ENCODE results near the gene SCYGR8. TPM values are rescaled to one million over a fixed set of nuclear protein-coding genes. Genes with fewer than 3 reads are reported as not detected.

SCYGR8 gene, protein sequence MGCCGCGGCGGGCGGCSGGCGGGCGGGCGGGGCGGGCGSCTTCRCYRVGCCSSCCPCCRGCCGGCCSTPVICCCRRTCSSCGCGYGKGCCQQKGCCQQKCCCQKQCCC
- not detected for total RNA-seq
- polyA plus RNA-seq, result not detected
- total RNA-seq, result 0 reads per million in 6 experiments

DNA sequence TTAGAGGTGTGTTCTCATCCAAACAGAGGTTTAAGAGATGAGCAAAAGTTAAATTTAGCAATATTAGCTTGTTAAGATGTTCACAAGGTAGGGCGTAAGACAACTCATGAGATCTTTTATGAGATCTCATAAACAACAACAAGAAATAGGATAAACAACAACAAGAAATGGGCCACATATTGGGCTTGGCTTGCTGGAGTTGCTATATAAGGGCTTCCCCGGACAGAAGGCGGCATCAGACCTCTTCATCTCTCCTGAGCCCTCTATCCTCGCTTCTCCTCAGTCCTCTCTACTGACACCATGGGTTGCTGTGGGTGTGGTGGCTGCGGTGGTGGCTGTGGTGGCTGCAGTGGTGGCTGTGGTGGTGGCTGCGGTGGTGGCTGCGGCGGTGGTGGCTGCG, at the start of gene SCYGR8:
SCYGR8 (plus strand) TSS at position 301 of the 400 bp plus-strand sequence; CDS start at position 301, 0 bp downstream.
- DNase-seq (no peak), ATAC-seq (no peak)
- Mint-ChIP-seq H3K27ac (peak within 1 kb of the TSS in 1 of 10 donors; percentile 21), H3K4me1 (peaks cover 0 to 3% (median 0%) of the 10 kb centered on the region in 4 donors), H3K4me3 (no peak within 1 kb of the TSS), H3K27me3 (peaks cover 3 to 16% (median 11%) of the 10 kb centered on the region in 5 donors), H3K36me3 (no peaks in the 10 kb centered on the region), H3K9me3 (no peaks in the 10 kb centered on the region)
- POLR2A ChIA-PET, result no interaction called here

- no peaks in the 10 kb centered on the region for H3K9me3 Mint-ChIP-seq
- H3K4me1 Mint-ChIP-seq, result no peaks in the 10 kb centered on the region
- peaks cover 4 to 30% (median 9%) of the 10 kb centered on the region in 5 donors for H3K27me3 Mint-ChIP-seq
- POLR2A ChIA-PET, result no interaction called here
- no peaks in the 10 kb centered on the region for H3K36me3 Mint-ChIP-seq
- no peak overlapping the region for H3K4me3 Mint-ChIP-seq
- H3K27ac Mint-ChIP-seq, result no peak overlapping the region
- ATAC-seq (no peak), DNase-seq (no peak)
Measured at GRCh38 chr2:227696990-227697679, 48.6 kb upstream of the SCYGR8 start.

DNA sequence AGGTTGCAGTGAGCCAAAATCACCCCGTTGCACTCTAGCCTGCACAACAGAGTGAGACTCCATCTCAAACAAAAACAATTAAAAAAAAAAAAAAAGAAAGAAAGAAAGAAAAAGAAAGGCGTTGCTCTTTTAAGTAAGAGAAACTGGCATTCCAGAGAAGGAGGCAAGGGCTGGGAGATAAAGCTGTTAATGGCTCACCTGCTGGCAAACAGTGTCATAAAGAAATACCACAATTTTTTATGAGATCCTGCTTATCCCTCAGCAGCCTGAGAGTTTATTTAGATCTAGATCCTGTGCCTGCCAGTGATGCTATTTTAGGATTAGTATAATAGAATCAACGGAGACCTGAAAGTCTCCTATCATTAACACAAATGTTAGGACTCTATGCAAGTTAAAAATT, 44.1 kb upstream of the SCYGR8 start:
- Mint-ChIP-seq H3K4me3 (no peak overlapping the region), H3K27me3 (peaks cover 13 to 52% (median 17%) of the 10 kb centered on the region in 5 donors), H3K9me3 (no peaks in the 10 kb centered on the region), H3K4me1 (no peaks in the 10 kb centered on the region), H3K36me3 (no peaks in the 10 kb centered on the region), H3K27ac (no peak overlapping the region)
- DNase-seq (no peak), ATAC-seq (no peak)
- POLR2A ChIA-PET, result no interaction called here

GRCh38 chr2:227703280-227703732, 42.4 kb upstream of the SCYGR8 start:
- Mint-ChIP-seq H3K4me3 (no peak overlapping the region), H3K27me3 (peaks cover 17 to 60% (median 17%) of the 10 kb centered on the region in 5 donors), H3K9me3 (no peaks in the 10 kb centered on the region), H3K27ac (no peak overlapping the region), H3K36me3 (no peaks in the 10 kb centered on the region), H3K4me1 (no peaks in the 10 kb centered on the region)
- POLR2A ChIA-PET, result no interaction called here
- ATAC-seq (no peak), DNase-seq (no peak)

GRCh38 chr2:227703961-227704360, 41.7 kb upstream of the SCYGR8 start:
- peaks cover 16 to 61% (median 18%) of the 10 kb centered on the region in 5 donors for H3K27me3 Mint-ChIP-seq
- H3K4me1 Mint-ChIP-seq, result no peaks in the 10 kb centered on the region
- no peak for ATAC-seq
- H3K9me3 Mint-ChIP-seq, result no peaks in the 10 kb centered on the region
- DNase-seq, result no peak
- H3K36me3 Mint-ChIP-seq, result no peaks in the 10 kb centered on the region
- POLR2A ChIA-PET, result no interaction called here
- H3K4me3 Mint-ChIP-seq, result no peak overlapping the region
- peak overlapping the region in 1 of 10 donors; percentile 1 for H3K27ac Mint-ChIP-seq

- no peaks in the 10 kb centered on the region for H3K9me3 Mint-ChIP-seq
- H3K27ac Mint-ChIP-seq, result no peak overlapping the region
- ATAC-seq, result no peak
- no peak overlapping the region for H3K4me3 Mint-ChIP-seq
- no peaks in the 10 kb centered on the region for H3K4me1 Mint-ChIP-seq
- no peak for DNase-seq
- no peaks in the 10 kb centered on the region for H3K36me3 Mint-ChIP-seq
- H3K27me3 Mint-ChIP-seq, result peaks cover 5 to 47% (median 16%) of the 10 kb centered on the region in 5 donors
- POLR2A ChIA-PET, result no interaction called here
Measured at GRCh38 chr2:227706859-227707258, 38.8 kb upstream of the SCYGR8 start.

DNA sequence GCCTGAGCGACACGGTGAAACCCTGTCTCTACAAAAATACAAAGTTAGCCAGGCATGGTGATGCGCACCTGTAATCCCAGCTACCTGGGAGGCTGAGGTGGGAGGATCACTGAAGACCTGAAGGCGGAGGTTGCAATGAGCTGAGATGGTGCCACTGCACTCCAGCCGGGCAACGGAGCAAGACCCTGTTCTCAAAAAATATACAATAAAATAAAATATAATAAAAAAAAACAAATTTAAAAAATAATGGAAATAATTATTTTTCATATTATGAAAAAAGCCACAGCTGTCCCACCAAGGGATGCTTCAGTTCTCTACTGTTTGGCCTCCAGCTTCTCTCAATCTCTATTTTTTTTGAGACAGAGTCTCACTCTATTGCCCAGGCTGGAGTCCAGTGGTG, 38.3 kb upstream of the SCYGR8 start:
- Mint-ChIP-seq H3K9me3 (no peaks in the 10 kb centered on the region), H3K4me1 (no peaks in the 10 kb centered on the region), H3K27ac (no peak overlapping the region), H3K4me3 (no peak overlapping the region), H3K27me3 (peaks cover 5 to 42% (median 17%) of the 10 kb centered on the region in 5 donors), H3K36me3 (no peaks in the 10 kb centered on the region)
- ATAC-seq, result no peak
- POLR2A ChIA-PET, result no interaction called here
- no peak for DNase-seq

- H3K27me3 Mint-ChIP-seq, result peaks cover 3 to 15% (median 5%) of the 10 kb centered on the region in 5 donors
- ATAC-seq (no peak), DNase-seq (no peak)
- no peaks in the 10 kb centered on the region for H3K36me3 Mint-ChIP-seq
- no peaks in the 10 kb centered on the region for H3K4me1 Mint-ChIP-seq
- no peak overlapping the region for H3K4me3 Mint-ChIP-seq
- no peaks in the 10 kb centered on the region for H3K9me3 Mint-ChIP-seq
- no peak overlapping the region for H3K27ac Mint-ChIP-seq
- POLR2A ChIA-PET, result no interaction called here
Measured at GRCh38 chr2:227710986-227711385, 34.7 kb upstream of the SCYGR8 start.

- H3K27me3 Mint-ChIP-seq, result peaks cover 6 to 16% (median 10%) of the 10 kb centered on the region in 5 donors
- peak overlapping the region in 1 of 10 donors; percentile 3 for H3K27ac Mint-ChIP-seq
- POLR2A ChIA-PET, result no interaction called here
- peaks cover 0 to 8% (median 3%) of the 10 kb centered on the region in 4 donors for H3K4me1 Mint-ChIP-seq
- DNase-seq (no peak), ATAC-seq (no peak)
- H3K9me3 Mint-ChIP-seq, result no peaks in the 10 kb centered on the region
- H3K36me3 Mint-ChIP-seq, result no peaks in the 10 kb centered on the region
- H3K4me3 Mint-ChIP-seq, result no peak overlapping the region
Measured at GRCh38 chr2:227713291-227713690, 32.4 kb upstream of the SCYGR8 start.

DNA sequence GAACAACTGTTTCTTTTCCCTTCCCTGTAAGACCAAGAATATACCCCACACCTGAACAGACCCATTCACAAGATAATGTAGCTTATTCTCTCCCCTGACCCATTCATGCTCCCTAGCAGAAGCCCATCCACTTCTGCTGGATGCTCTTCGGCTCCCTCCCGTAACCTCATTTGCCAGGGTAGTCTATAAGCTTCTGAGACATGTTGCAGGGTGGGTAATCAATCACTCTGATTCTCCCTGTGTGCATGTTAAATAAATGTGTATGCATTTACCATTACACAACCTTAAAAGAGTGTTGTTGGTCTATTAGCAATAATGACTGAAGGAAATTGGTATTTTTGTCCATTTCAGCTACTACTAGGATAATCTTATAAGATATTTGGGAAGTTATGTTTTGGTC, 29.2 kb upstream of the SCYGR8 start:
- ATAC-seq (no peak), DNase-seq (no peak)
- peaks cover 11 to 24% (median 21%) of the 10 kb centered on the region in 5 donors for H3K27me3 Mint-ChIP-seq
- no peaks in the 10 kb centered on the region for H3K9me3 Mint-ChIP-seq
- H3K4me3 Mint-ChIP-seq, result no peak overlapping the region
- H3K27ac Mint-ChIP-seq, result no peak overlapping the region
- POLR2A ChIA-PET, result no interaction called here
- H3K36me3 Mint-ChIP-seq, result no peaks in the 10 kb centered on the region
- peaks cover 0 to 8% (median 3%) of the 10 kb centered on the region in 4 donors for H3K4me1 Mint-ChIP-seq

DNA sequence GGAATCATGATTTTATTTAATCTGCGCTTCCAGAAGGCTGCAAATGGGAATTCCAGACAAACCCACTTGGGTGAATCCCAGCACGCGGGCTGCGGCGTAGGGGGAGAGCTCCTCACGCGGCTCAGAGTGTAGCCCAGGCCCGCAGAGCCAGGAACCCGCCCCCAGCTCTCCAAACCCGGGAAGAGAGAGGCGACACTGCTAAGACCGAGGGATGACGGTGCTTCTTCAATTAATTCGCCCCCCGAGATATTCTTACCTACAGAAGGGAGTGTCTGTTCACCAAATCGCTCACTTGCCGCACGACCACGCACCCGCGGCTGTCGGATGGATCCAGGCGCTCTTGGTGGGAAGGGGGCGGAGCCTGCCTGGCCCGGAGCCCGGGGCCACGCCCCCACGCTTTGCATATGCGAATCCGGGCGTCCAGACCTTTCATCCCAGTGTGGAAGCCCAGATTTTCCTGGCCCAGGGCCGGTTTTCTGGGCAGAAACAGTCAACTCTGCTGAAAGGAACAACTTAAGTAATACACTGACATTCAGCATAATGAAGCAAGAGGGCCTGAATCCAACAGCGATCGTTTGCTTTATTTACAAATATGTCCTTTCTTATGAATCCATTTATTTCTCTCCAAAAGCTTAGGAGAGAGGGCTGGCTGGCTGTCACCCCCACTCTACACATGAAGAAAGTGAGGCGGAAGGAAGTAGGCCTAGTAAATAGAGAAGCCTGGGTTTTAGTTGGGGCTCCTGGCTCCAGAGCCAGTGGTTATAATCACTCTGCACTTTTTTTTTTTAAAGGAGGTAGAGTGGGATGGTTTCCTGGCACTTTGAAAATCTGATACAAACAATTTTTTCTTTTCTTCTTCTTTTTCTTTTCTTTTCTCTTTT, 27.8 kb upstream of the SCYGR8 start, which contains the start of gene SLC19A3:
SLC19A3 (minus strand) TSS at position 342 of the 881 bp plus-strand sequence. CDS start 15,710 bp downstream, outside the sequence.
- H3K27ac Mint-ChIP-seq, result no peak within 1 kb of the TSS

DNA sequence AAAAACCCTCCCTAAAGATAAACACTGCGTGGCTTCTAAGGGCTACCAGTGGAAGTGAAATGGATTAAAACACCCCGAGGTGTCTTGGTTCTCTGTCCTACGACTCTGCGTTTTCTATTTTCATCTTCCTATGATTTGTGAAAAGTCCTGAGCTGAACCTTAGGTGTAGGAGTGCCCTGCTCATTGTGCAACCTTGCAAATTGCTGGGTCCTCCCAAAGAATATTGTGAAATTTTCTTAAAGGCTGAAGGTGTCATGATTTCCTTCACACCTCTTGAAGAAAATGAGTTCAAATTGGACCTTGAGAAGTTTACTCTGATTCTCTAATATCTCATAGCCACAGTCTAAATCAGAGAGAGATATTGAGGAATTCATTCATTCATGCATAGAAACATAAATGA, 26.1 kb upstream of the SCYGR8 start:
- no peak overlapping the region for H3K4me3 Mint-ChIP-seq
- H3K27me3 Mint-ChIP-seq, result peaks cover 22 to 38% (median 23%) of the 10 kb centered on the region in 5 donors
- H3K4me1 Mint-ChIP-seq, result peaks cover 0 to 8% (median 3%) of the 10 kb centered on the region in 4 donors
- POLR2A ChIA-PET, result no interaction called here
- no peak overlapping the region for H3K27ac Mint-ChIP-seq
- no peak for ATAC-seq
- no peaks in the 10 kb centered on the region for H3K36me3 Mint-ChIP-seq
- no peaks in the 10 kb centered on the region for H3K9me3 Mint-ChIP-seq
- no peak for DNase-seq

More for the DNA sequence above, 27.8 kb upstream of the SCYGR8 start, which contains the start of gene SLC19A3:
- ATAC-seq (no peak), DNase-seq (no peak)
- Mint-ChIP-seq H3K4me3 (peak within 1 kb of the TSS in 6 of 10 donors; percentile 12 to 54 (median 32)), H3K9me3 (no peaks in the 10 kb centered on the region), H3K36me3 (no peaks in the 10 kb centered on the region), H3K27me3 (peaks cover 19 to 34% (median 22%) of the 10 kb centered on the region in 5 donors), H3K4me1 (peaks cover 0 to 8% (median 3%) of the 10 kb centered on the region in 4 donors)
- POLR2A ChIA-PET, result no interaction called here

DNA sequence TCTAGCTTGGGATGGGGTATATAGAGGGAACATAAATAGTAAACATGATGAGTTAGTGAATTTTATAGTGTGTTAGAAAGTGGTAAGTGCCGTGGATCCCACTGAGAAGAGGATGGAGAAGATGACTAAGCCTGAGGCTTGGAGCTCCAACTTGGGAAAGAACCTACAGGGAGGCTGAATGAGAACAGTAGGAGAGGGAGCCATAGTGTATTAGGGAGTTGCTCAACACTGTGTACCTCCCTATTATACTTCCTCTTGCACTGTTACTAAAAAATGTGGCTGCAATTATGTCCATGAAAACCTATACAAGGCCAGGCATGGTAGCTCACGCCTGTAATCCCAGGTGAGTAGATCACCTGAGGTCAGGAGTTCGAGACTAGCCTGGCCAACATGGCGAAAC, 25.0 kb upstream of the SCYGR8 start:
- Mint-ChIP-seq H3K4me1 (peaks cover 0 to 8% (median 3%) of the 10 kb centered on the region in 4 donors), H3K27ac (no peak overlapping the region), H3K27me3 (peaks cover 22 to 38% (median 23%) of the 10 kb centered on the region in 5 donors), H3K36me3 (no peaks in the 10 kb centered on the region), H3K4me3 (no peak overlapping the region), H3K9me3 (no peaks in the 10 kb centered on the region)
- POLR2A ChIA-PET, result no interaction called here
- no peak for DNase-seq
- no peak for ATAC-seq
